ENCODE data around the gene ASGR1.
"Not testable (repeated sequence)": the region's sequence is repeated elsewhere in the genome, so short reads cannot be mapped to it uniquely, and the experiment has no call there.

ASGR1 gene

DNA sequence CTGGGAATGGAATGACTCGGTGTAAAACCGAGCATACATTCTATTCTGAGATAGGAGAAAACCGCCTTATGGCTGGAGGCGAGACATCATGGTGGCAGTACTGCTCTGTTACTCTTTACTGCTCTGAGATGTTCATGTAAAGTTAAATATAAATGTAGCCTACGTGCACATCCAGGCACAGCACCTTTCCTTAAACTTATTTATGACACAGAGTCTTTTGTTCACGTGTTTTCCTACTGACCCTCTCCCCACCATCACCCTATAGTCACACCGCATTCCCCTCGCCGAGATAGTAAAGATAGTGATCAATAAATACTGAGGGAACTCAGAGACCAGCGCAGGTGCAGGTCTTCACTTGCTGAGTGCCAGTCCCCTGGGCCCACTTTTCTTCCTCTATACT, 19.6 kb downstream of the ASGR1 start:
- DNase-seq (ENCODE audit: low read depth in 2 of 2): not testable (repeated sequence)

DNA sequence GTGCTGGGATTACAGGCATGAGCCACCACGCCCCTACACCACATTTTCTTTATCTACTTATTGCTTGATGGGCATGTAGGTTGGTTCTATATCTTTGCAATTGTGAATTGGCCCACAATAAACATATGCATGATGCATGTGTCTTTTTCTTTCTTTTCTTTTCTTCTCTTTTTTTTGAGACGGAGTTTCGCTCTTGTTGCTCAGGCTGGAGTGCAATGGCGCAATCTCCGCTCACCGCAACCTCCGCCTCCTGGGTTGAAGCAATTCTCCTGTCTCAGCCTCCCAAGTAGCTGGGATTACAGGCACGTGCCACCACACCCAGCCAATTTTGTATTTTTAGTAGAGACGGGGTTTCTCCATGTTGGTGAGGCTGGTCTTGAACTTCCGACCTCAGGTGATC, 20.7 kb downstream of the ASGR1 start:
- DNase-seq (ENCODE audit: low read depth in 2 of 2): not testable (repeated sequence)

DNA sequence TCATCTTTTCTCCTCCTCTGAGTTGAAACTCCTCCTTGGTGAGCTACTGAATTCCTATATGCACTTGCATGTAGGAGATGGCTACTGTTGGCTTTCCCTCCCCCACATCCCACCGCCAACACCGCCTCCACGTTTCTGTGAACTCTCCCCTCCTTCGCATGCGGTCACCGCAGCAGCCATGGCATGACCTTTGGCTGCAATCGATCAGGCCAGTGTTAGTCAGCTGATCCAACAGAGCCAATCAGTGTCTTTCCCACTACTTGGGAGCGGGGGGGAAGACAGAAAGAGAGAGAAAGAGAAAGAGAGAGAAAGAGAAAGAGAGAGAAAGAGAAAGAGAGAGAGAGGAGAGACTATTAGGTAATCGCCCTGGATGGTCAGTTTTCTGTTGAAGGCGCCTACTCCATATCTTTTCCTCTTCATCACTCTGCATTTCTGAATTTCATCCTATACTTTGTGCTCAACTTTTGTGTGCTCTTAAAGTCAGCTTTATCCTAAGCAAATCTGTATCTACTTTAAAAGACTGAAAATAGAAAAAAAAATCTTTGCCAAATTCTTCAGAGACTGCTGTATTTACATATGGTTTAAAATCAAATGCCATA, 22.7 kb downstream of the ASGR1 start:
- no peak for DNase-seq (ENCODE audit: low read depth in 2 of 2)

DNA sequence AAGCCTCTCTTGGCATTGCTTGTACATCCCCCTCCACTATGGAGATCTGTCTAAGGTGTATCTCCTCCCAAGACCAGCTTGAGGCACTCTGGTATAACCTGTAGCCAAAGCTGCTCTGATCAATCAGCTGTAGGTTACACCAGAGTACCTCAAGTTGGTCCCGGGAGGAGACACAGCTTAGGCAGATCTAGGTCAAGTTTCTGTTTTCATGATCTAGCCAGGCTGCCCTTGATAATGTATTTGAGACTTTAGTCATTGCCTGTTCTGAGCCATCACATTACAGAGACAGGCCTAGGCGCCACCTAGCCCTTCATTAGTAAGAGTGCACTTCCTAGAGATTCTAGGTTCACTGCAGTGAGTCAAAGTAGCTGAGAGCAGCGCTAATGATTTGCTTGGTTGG, 31.4 kb downstream of the ASGR1 start:
- DNase-seq (ENCODE audit: low read depth in 2 of 2): no peak

DNA sequence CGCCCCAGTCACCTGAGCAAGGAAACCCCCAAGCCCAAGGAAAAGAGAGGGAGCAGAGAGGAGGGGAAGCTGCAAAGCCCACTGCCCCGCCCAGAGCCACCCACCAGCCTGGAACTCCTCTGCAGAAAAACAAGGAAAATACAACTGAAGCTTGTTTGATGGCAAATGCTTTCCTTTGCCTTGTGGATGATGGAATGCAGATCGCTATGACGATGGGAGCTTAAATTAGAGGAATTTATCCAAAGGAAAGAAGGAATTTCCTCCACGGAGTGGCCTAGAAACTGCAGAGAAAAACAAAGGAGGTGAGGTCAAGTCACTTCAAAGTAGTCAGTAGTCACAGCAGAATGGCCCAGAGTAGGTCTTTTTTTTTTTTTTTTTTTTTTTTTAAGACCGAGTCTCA, 33.1 kb downstream of the ASGR1 start:
- DNase-seq (ENCODE audit: low read depth in 2 of 2): no peak

DNA sequence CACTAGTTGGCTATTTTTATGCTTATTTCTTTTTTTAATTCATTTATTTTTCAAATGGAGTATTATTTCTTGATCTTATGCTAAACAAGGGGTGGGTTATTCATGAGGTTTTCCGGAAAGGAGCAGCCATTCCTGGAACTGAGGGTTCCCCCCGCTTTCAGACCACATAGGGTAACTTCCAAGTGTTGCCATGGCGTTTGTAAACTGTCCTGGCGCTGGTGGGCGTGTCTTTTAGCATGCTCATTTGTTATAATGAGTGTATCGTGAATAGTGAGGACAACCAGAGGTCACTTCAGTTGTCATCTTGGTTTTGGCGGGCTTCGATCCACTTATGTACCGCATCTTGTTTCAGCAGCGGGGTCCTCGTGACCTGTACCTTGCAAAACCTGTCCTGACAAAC, 35.0 kb downstream of the ASGR1 start:
- DNase-seq (ENCODE audit: low read depth in 2 of 2): no peak

DNA sequence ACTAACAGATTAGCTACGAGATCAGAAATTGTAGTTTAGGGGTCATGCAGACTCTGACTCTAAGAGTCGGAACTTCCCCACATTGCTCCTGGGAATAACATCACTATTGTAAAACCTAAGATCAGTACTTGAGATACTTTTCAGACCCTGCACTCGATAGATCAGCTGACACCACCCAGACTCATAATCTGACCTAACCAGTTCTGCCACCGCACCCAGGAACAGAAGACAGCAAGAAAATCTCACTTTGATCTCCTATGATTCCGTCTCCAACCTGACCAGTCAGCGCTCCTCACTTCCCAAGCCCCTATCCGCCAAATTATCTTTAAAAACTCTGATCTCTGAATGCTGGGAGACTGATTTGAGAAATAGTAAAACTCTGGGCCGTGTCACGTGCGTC, 37.3 kb downstream of the ASGR1 start:
- DNase-seq (ENCODE audit: low read depth in 2 of 2): no peak

DNA sequence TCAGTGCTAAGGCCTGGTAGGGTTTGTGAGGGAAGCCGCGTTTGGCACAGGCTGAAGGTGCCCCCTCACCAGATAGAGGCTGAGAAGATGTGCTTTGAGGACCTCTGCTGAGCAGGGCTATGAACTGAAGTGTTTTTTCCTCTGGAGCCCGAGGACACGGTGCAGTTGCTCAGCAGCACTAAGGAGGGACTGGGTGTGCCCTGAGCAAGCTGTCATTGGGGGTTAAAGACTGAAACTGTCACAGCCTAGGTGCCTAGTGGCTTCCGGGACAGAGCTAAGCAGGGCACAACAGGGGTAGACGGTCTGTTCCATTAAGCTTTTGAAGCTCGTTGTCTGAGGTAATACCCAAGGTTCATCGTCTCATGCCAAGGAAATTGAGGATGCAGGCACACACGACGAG, 39.8 kb downstream of the ASGR1 start:
- DNase-seq (ENCODE audit: low read depth in 2 of 2): no peak

DNA sequence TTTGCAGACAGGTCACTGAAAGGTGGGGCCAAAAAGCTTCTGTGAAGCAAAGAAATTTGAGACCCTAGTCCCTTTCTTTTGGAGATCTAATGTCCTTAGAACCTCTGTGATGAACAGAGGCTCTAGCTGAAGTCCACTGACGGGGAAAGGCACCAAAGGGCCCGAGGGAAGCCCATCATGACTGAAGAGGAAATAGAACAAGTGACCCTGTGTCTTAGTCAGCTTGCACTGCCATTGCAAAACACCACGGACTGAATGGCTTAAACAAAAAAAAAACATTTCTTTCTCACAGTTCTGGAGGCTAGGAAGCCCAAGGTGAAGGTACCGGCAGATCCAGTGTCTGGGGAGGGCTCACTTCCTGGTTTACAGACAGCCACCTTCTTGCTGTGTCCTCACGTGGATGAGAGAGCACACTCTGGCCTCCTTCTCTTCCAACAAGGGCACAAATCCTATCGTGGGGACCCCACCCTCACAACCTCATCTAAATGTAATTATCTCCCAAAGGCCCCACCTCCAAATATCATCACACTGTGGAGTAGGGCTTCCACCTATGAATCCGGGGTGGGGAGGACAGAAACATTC, 40.3 kb downstream of the ASGR1 start:
- DNase-seq (ENCODE audit: low read depth in 2 of 2): no peak

DNA sequence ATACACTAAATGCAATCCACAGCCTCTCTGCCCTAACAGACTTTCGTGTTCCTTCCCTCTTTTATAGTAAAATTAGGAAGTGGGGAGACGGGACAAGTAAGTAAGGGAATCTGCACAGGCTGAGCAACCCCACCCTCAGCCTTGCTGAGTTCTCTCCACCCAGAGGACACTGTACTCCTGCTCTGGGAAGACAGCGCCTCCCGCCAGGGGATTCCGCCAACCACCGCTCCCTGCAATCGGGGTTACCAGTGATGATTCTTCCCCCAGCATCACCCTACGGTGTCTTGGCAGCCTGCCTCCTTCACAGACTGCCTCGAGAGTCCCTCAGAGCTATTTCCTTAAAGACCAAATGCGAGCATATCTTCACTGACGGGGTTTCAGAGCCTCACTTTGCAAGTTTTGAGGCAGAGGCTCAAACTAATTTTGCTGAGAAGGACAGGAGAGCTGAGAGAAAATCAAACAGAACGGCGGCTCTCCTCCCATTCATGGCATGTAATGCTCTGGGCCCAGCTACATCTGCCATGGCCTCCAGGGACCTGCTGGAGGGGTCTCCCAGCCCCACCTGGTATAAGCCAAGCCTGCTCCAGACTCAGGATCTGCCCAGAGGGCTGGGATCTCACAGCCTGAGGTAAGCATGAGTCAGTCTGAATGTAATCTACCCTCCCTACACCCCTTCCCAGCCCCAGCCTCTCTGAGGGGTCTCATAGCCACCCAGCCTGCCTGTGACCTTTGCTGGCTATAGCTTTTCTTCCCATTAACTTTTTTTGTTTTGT, 41.8 kb downstream of the ASGR1 start:
- DNase-seq (ENCODE audit: low read depth in 2 of 2): no peak

DNA sequence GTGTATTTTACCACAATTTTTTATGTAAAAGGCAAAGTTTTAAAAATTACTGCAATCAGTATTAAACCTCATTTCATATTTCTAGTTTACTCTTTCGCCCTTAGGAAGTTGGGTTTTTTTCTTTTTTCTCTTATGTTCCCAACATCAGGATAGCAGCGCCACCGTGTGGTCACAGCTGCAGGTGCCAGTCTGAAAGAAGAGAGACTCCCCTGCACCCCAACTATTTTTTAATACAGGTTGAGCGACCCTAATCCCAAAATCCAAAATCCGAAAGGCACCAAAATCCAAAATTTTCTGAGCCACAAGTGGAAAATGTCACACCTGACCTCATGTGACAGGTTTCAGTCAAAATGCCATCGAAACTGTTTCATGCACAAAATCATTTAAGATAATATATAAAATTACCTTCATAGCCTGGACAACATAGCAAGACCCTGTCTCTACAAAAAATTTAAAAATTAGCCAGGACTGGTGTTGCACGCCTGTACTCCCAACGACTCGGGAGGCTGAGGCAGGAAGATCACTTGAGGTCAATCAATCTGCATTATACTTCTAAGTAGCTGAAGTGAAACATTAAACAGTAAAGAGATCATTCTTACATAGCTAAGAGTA, 42.8 kb downstream of the ASGR1 start:
- peak; percentile 57 to 68 for DNase-seq (ENCODE audit: low read depth in 2 of 2)

DNA sequence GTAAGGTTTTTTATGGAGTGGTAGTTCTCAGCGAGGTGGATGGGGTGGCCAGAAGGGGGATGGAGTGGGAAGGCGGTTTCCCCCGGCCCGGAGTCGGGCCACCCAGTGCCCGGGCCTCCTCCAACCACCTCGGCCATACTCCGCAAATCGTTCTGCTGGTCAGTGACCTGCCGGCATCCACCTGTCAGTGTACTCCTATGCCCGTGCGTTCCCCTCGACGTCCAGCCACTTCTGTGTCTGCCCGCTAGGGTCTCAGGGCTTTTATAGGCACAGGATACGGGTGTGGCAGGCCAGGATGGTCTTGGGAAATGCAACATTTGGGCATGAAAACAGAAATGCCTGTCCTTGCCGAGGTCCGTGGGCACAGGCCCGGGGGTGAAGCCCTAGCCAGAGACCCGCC, 45.3 kb downstream of the ASGR1 start:
- DNase-seq (ENCODE audit: low read depth in 2 of 2): no peak

DNA sequence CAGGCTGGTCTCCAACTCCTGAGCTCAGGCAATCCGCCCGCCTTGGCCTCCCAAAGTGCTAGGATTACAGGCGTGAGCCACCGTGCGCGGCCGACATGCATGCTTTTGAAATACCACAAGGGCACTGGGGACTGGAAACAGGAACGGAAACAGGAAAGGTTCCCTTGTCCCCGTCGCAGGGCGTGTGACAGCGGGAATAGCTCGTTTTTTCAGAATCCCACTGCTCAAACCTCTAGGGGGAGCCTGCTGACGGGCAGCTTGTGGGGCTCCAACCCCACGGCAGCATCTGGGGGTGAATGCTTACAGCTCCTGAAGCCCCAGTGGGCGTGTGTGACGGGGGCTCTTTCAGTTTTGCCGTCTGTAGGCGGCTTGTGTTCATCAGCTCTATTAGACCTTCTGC, 45.7 kb downstream of the ASGR1 start:
- DNase-seq (ENCODE audit: low read depth in 2 of 2): no peak

DNA sequence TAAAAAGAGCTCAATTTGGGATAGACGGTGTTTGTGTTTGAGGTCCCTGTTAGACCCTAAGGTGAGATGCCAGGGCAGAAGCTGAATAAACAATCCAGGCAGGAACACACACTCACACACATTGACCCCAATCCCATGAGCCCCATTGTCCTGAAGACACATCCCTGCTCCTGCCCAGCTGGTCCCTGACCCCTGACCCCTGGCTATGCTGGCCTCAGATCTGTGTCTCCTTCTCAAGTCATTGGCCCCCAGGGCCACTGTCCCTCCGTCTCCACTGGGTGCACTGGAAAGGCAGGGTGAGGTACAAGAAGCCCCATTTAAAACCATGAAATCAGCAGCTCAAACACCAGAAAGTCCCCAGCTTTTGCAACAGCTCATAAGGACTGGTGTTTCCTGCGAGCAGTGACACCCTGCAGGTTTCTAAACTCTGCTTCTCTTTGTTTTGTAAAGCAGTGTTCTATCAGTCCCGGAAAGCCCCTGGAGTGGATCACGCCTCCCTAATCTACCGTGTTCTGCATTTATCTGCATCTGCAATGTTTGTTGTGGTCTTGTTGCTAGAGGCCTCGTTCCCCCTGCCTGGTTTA, 46.6 kb downstream of the ASGR1 start:
- peak; percentile 4 to 24 for DNase-seq (ENCODE audit: low read depth in 2 of 2)

DNA sequence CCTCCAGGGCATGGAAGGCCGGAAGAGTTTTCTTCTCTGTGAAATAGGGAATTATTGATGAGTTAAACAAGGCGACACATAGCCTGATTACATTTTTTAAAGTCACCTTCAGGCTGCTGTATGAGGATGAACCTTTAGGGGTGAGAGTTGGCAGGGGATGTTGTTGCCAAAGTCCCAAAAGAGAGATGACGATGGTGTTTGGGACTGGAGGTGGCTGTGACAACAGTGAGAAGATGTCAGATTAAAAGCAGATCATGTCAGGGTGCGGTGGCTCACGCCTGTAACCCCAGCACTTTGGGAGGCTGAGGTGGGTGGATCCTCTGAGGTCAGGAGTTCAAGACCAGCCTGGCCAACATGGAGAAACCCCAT, 47.8 kb downstream of the ASGR1 start:
- no peak for DNase-seq (ENCODE audit: low read depth in 2 of 2)

DNA sequence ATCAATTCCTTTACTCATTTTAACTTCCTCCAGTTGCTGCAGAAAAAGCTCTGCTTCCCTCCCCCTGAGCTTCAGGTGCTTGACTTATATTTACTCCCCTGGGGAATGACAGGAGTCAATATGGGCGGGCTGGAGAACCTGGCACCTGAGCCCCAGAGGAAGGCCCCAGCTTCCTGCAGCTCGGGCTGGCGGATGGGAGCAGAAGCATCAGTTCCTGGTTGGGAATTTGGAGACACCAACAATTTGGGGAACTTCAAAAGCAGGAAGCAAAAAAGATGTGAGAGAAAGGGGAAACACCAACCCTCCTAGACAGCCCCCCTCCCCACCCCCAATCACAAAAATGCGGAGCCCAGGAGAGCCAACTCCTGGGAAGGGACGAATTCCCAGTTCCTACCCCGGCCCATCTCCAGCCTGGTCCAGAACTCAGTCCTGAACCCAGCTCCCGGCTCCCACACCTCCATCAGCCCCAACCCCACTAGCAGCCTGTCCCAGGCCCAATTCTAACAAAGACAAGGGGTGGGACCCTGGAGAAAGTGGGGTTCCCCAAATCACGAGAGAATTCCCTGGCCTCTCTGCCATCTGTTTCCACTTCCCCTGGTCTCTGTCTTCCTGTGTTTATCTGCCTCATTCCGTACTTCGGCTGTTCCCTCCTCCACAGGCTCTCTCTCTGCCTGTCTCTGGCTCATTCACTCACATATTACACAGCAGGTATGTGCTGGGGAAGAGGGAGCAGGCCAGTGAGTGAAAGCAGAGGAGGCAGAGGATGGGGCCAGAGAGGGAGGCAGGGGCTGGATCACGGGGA, 48.3 kb downstream of the ASGR1 start:
- no peak for DNase-seq (ENCODE audit: low read depth in 2 of 2)

DNA sequence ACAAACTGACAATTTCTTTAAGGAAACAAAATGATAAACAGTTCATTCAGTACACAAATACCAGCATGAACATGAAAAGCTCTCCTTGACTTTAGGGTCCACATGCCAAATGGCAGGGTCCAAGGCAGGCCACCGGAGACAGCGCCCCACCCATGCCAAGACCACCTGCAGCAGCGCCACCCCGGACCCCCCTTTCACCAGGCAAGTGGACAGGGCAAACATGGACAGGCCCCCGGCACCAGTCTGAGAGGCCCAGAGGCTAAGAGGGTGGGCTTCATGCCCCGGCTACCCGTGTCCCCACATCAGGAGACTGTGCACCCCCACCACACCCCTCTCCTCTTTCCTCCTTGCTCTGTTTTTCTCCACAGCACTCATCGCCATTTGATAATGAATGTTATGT, 49.9 kb downstream of the ASGR1 start:
- no peak for DNase-seq (ENCODE audit: low read depth in 2 of 2)

DNA sequence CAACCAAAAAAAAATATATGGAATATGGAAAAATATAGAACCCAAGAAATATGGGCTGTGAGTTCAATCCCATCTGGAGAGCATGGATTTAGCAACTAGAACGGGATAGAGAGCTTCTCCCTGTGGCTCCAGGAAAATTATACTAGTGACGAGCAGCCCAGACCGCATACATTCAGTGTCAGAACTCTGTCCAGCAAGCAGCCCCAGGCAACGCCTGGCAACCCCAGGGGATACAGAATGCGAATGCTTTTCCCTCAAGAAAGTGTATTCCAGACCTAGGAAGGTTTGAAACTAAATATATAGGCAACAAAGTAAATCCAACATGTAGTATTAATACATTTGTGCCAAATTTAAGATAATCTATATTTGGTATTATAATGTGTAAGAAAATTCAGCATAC, 51.0 kb downstream of the ASGR1 start:
- no peak for DNase-seq (ENCODE audit: low read depth in 2 of 2)

DNA sequence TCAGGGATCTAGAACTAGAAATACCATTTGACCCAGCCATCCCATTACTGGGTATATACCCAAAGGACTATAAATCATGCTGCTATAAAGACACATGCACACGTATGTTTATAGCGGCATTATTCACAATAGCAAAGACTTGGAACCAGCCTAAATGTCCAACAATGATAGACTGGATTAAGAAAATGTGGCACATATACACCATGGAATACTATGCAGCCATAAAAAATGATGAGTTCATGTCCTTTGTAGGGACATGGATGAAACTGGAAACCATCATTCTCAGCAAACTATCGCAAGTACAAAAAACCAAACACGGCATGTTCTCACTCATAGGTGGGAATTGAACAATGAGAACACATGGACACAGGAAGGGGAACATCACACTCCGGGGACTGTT, 51.7 kb downstream of the ASGR1 start:
- not testable (repeated sequence) for DNase-seq (ENCODE audit: low read depth in 2 of 2)

DNA sequence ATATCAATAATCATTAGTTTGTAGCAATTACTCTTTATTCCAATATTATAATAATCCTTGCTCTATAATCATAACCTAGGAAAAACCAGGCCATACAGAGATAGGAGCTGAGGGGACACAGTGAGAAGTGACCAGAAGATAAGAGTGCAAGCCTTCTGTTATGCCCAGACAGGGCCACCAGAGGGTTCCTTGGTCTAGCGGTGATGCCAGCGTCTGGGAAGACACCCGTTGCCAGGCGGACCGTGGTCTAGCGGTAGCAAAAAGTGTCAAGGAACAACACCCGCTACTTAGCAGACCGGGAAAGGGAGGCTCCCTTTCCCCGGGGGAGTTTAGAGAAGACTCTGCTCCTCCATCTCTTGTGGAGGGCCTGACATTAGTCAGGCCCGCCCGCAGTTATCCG, 52.8 kb downstream of the ASGR1 start:
- DNase-seq (ENCODE audit: low read depth in 2 of 2): not testable (repeated sequence)

DNA sequence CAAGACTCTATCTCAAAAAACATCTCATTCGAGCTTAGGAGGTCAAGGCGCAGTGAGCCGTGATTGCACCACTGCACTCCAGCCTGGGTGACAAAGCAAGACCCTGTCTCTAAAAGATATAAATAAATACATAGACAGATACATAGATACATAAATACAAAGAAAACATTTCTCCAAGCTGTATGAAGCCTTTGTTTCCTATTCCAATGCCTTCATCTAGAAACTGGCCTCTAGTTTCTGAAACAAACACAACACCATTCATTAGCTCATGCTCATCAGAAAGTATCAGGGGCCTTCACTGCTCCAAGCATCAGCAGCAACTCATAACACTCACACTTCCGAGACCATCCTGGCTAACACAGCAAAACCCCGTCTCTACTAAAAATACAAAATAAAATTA, 54.2 kb downstream of the ASGR1 start:
- DNase-seq (ENCODE audit: low read depth in 2 of 2): no peak

DNA sequence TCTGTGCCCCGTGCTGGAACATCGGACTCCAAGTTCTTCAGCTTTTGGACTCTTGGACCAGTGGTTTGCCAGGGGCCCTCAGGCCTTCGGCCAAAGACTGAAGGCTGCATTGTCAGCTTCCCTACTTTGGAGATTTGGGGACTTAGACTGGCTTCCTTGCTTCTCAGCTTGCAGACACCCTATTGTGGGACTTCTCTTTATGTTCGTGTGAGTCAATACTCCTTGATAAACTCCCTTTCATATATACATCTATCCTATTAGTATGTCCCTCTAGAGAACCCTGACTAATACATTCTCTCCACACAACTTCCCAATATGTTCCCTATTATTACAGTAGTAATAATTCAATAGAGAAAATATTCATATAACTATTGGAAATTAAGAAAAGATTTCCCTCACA, 55.3 kb downstream of the ASGR1 start:
- DNase-seq (ENCODE audit: low read depth in 2 of 2): no peak
